ENCODE measurements around the gene AACS. TPM values are rescaled to one million over a fixed set of nuclear protein-coding genes. Genes with fewer than 3 reads are reported as not detected.
"Not testable (repeated sequence)": the region's sequence is repeated elsewhere in the genome, so short reads cannot be mapped to it uniquely, and the experiment has no call there.

Gene AACS
- total RNA-seq, 2 experiments from 2014 or later: 25.4 to 25.5 TPM

GRCh38 chr12:125065919-125066570 is 810 bp downstream of the AACS start:
- Mint-ChIP-seq H3K9me3 (no peaks in the 10 kb centered on the region), H3K27ac (peak overlapping the region; percentile 79), H3K27me3 (peaks cover 15% of the 10 kb centered on the region), H3K4me1 (peaks cover 11% of the 10 kb centered on the region), H3K36me3 (no peaks in the 10 kb centered on the region), H3K4me3 (peak overlapping the region; percentile 85)
- DNase-seq: no peak
- ATAC-seq (ENCODE audit: low read depth): no peak
- POLR2A ChIA-PET: interaction anchor here (1.1 kb wide), 1 partner anchor 17 kb away, joined by 5 read pairs; no protein-coding TSS in a partner anchor

- H3K27me3 Mint-ChIP-seq: peaks cover 3% of the 10 kb centered on the region
- peaks cover 11% of the 10 kb centered on the region for H3K4me1 Mint-ChIP-seq
- ATAC-seq (ENCODE audit: low read depth) (no peak), DNase-seq (no peak)
- H3K4me3 Mint-ChIP-seq: no peak overlapping the region
- H3K36me3 Mint-ChIP-seq: no peaks in the 10 kb centered on the region
- POLR2A ChIA-PET: no interaction called here
- H3K27ac Mint-ChIP-seq: no peak overlapping the region
- H3K9me3 Mint-ChIP-seq: no peaks in the 10 kb centered on the region
Observed at GRCh38 chr12:125068391-125068790, 3.2 kb downstream of the AACS start.

GRCh38 chr12:125069616-125070015 is 4.4 kb downstream of the AACS start:
- POLR2A ChIA-PET: no interaction called here
- DNase-seq (no peak), ATAC-seq (ENCODE audit: low read depth) (no peak)
- Mint-ChIP-seq H3K4me3 (no peak overlapping the region), H3K4me1 (peaks cover 8% of the 10 kb centered on the region), H3K9me3 (no peaks in the 10 kb centered on the region), H3K27me3 (no peaks in the 10 kb centered on the region), H3K27ac (no peak overlapping the region), H3K36me3 (peaks cover 3% of the 10 kb centered on the region)

GRCh38 chr12:125070112-125070511 is 4.9 kb downstream of the AACS start:
- Mint-ChIP-seq H3K4me1 (peaks cover 7% of the 10 kb centered on the region), H3K36me3 (peaks cover 3% of the 10 kb centered on the region), H3K27ac (no peak overlapping the region), H3K9me3 (no peaks in the 10 kb centered on the region), H3K4me3 (no peak overlapping the region), H3K27me3 (no peaks in the 10 kb centered on the region)
- ATAC-seq (ENCODE audit: low read depth) (no peak), DNase-seq (no peak)
- POLR2A ChIA-PET: no interaction called here

- ATAC-seq (ENCODE audit: low read depth) (no peak), DNase-seq (no peak)
- Mint-ChIP-seq H3K36me3 (peaks cover 3% of the 10 kb centered on the region), H3K9me3 (no peaks in the 10 kb centered on the region), H3K4me3 (no peak overlapping the region), H3K4me1 (peaks cover 7% of the 10 kb centered on the region), H3K27ac (no peak overlapping the region), H3K27me3 (no peaks in the 10 kb centered on the region)
- POLR2A ChIA-PET: no interaction called here
Observed at GRCh38 chr12:125070661-125071390, 5.6 kb downstream of the AACS start.

- H3K9me3 Mint-ChIP-seq: no peaks in the 10 kb centered on the region
- H3K36me3 Mint-ChIP-seq: peaks cover 9% of the 10 kb centered on the region
- H3K4me1 Mint-ChIP-seq: peaks cover 4% of the 10 kb centered on the region
- no peak overlapping the region for H3K27ac Mint-ChIP-seq
- ATAC-seq (ENCODE audit: low read depth) (no peak), DNase-seq (no peak)
- H3K27me3 Mint-ChIP-seq: no peaks in the 10 kb centered on the region
- POLR2A ChIA-PET: no interaction called here
- no peak overlapping the region for H3K4me3 Mint-ChIP-seq
Observed at GRCh38 chr12:125071456-125071855, 6.2 kb downstream of the AACS start.

- H3K27ac Mint-ChIP-seq: no peak overlapping the region
Observed at GRCh38 chr12:125072496-125072895, 7.3 kb downstream of the AACS start.

GRCh38 chr12:125074294-125074693 is 9.1 kb downstream of the AACS start:
- H3K4me3 Mint-ChIP-seq; H3K27ac Mint-ChIP-seq; H3K27me3 Mint-ChIP-seq; POLR2A ChIA-PET; H3K4me1 Mint-ChIP-seq; DNase-seq; H3K9me3 Mint-ChIP-seq; ATAC-seq (ENCODE audit: low read depth): not testable (repeated sequence)
- H3K36me3 Mint-ChIP-seq: peaks cover 22% of the 10 kb centered on the region

More at GRCh38 chr12:125072496-125072895, 7.3 kb downstream of the AACS start:
- peaks cover 14% of the 10 kb centered on the region for H3K36me3 Mint-ChIP-seq
- no peaks in the 10 kb centered on the region for H3K27me3 Mint-ChIP-seq
- H3K4me3 Mint-ChIP-seq: no peak overlapping the region
- no peaks in the 10 kb centered on the region for H3K4me1 Mint-ChIP-seq
- no peak for DNase-seq
- POLR2A ChIA-PET: no interaction called here
- no peaks in the 10 kb centered on the region for H3K9me3 Mint-ChIP-seq
- ATAC-seq (ENCODE audit: low read depth): no peak

- POLR2A ChIA-PET: no interaction called here
- peaks cover 22% of the 10 kb centered on the region for H3K36me3 Mint-ChIP-seq
- H3K4me3 Mint-ChIP-seq: no peak overlapping the region
- DNase-seq (no peak), ATAC-seq (ENCODE audit: low read depth) (no peak)
- no peaks in the 10 kb centered on the region for H3K9me3 Mint-ChIP-seq
- H3K4me1 Mint-ChIP-seq: no peaks in the 10 kb centered on the region
- H3K27me3 Mint-ChIP-seq: no peaks in the 10 kb centered on the region
- H3K27ac Mint-ChIP-seq: no peak overlapping the region
Observed at GRCh38 chr12:125076103-125076502, 10.9 kb downstream of the AACS start.

GRCh38 chr12:125079084-125079483 is 13.8 kb downstream of the AACS start:
- Mint-ChIP-seq H3K9me3 (no peaks in the 10 kb centered on the region), H3K36me3 (peaks cover 27% of the 10 kb centered on the region), H3K4me1 (no peaks in the 10 kb centered on the region), H3K4me3 (no peak overlapping the region), H3K27ac (no peak overlapping the region), H3K27me3 (no peaks in the 10 kb centered on the region)
- POLR2A ChIA-PET: no interaction called here
- ATAC-seq (ENCODE audit: low read depth) (no peak), DNase-seq (no peak)

GRCh38 chr12:125079648-125080645 is 14.7 kb downstream of the AACS start:
- Mint-ChIP-seq H3K4me1 (no peaks in the 10 kb centered on the region), H3K4me3 (no peak overlapping the region), H3K36me3 (peaks cover 31% of the 10 kb centered on the region), H3K9me3 (no peaks in the 10 kb centered on the region), H3K27me3 (no peaks in the 10 kb centered on the region), H3K27ac (no peak overlapping the region)
- DNase-seq: no peak
- POLR2A ChIA-PET: no interaction called here
- ATAC-seq (ENCODE audit: low read depth): no peak

- Mint-ChIP-seq H3K36me3 (peaks cover 25% of the 10 kb centered on the region), H3K4me1 (no peaks in the 10 kb centered on the region), H3K4me3 (no peak overlapping the region), H3K27me3 (no peaks in the 10 kb centered on the region), H3K27ac (peak overlapping the region; percentile 1), H3K9me3 (no peaks in the 10 kb centered on the region)
- POLR2A ChIA-PET: no interaction called here
- no peak for DNase-seq
- ATAC-seq (ENCODE audit: low read depth): no peak
Observed at GRCh38 chr12:125081427-125081826, 16.2 kb downstream of the AACS start.

- no peak for ATAC-seq (ENCODE audit: low read depth)
- H3K27ac Mint-ChIP-seq: no peak overlapping the region
- H3K27me3 Mint-ChIP-seq: no peaks in the 10 kb centered on the region
- H3K4me3 Mint-ChIP-seq: no peak overlapping the region
- no peaks in the 10 kb centered on the region for H3K4me1 Mint-ChIP-seq
- H3K36me3 Mint-ChIP-seq: peaks cover 16% of the 10 kb centered on the region
- H3K9me3 Mint-ChIP-seq: no peaks in the 10 kb centered on the region
- no peak for DNase-seq
- POLR2A ChIA-PET: no interaction called here
Observed at GRCh38 chr12:125083072-125083471, 17.8 kb downstream of the AACS start.
